PC-9 (cell line): ENCODE measurements around the gene GNL1.

Experiments
- CTCF ChIP-seq: fragments of 200-600 bp; sonication (generic); conservative IDR thresholded peaks from 2 replicates; pipeline ENCODE4 v1.6.1; 2017; ENCODE audit warnings: mixed run types, antibody characterized with exemption, mild to moderate bottlenecking, moderate library complexity
- EZH2 ChIP-seq: fragments of 200-600 bp; sonication (generic); IDR thresholded peaks from 2 replicates; pipeline ENCODE4 v1.8.0; 2017; ENCODE audit warnings: antibody characterized with exemption, low read depth

- no peak for TF ChIP-seq CTCF
- TF ChIP-seq EZH2 = no peak
Measured at GRCh38 chr6:30573113-30573512, 16.8 kb upstream of the GNL1 start.
